Peyer's patch (tissue), 4 donors: ENCODE data around the gene TM9SF4.

Experiments used
- CTCF ChIP-seq, 6 experiments: fragments of 450-650 bp in 4 of 6; fragments of 200-600 bp in 2 of 6; sonication (generic) in 1 of 6; IDR thresholded peaks; one replicate each; pipeline ENCODE4 v1.5.1; 2017 to 2019; ENCODE audit warnings: antibody characterized with exemption in 6 of 6, mild to moderate bottlenecking in 3 of 6, moderate library complexity in 1 of 6
- POLR2A ChIP-seq, 2 donors: fragments of 450-650 bp; IDR thresholded peaks; one replicate each; pipeline ENCODE4 v1.5.1; 2017; ENCODE audit warnings: antibody characterized with exemption in 2 of 2, mild to moderate bottlenecking in 2 of 2, moderate library complexity in 2 of 2

- no peak for TF ChIP-seq POLR2A (IDR thresholded peaks at IDR 0.05)
- TF ChIP-seq CTCF (IDR thresholded peaks at IDR 0.05) = no peak
Observed at GRCh38 chr20:32127347-32127746, 17.8 kb downstream of the TM9SF4 start.
